Activated CD4-positive, alpha-beta memory T cell treated with anti-CD3 and anti-CD28 coated beads for 36 hours (primary cell): ENCODE measurements around the gene TSSK6. TPM values are rescaled to one million over a fixed set of nuclear protein-coding genes. Genes with fewer than 3 reads are reported as not detected.

Source experiments
- CTCF ChIA-PET: fragments of 350-600 bp; sonication (Branson Sonifier 250); formaldehyde crosslinking; loops from one replicate; lab custom pipeline; 2021; ENCODE audit warnings: antibody characterized with exemption, inconsistent platforms; lab: Charles Lee
- POLR2A ChIA-PET: fragments of 350-600 bp; sonication (Branson Sonifier 250); formaldehyde crosslinking; loops from one replicate; lab custom pipeline; 2021; ENCODE audit warnings: antibody characterized with exemption; lab: Charles Lee
- DNase-seq: peaks from one replicate; pipeline ENCODE4 v3.0.0-alpha.2; 2020
- H3K27ac Mint-ChIP-seq: one replicate; pipeline ENCODE4 v1.8.0; 2021; ENCODE audit warnings: mixed read lengths
- H3K27me3 Mint-ChIP-seq: one replicate; pipeline ENCODE4 v1.8.0; 2021; ENCODE audit warnings: mixed read lengths
- H3K36me3 Mint-ChIP-seq: one replicate; pipeline ENCODE4 v1.8.0; 2021; ENCODE audit warnings: mixed read lengths
- H3K4me1 Mint-ChIP-seq: one replicate; pipeline ENCODE4 v1.8.0; 2021; ENCODE audit warnings: low read depth, mixed read lengths
- H3K4me3 Mint-ChIP-seq: one replicate; pipeline ENCODE4 v1.8.0; 2021; ENCODE audit warnings: mild to moderate bottlenecking, mixed read lengths
- H3K9me3 Mint-ChIP-seq: one replicate; pipeline ENCODE4 v1.8.0; 2021; ENCODE audit warnings: mixed read lengths
- intact Hi-C: fragments of 100-400 bp; cut with micrococcal nuclease; formaldehyde crosslinking; loops from one replicate; pipeline ENCODE4 v1.15.1; 2023
- total RNA-seq, 2 experiments: library from RNA; stranded (reverse); gene quantifications; one replicate each; pipeline ENCODE4 v1.2.3, GENCODE V29; 2021

The TSSK6 gene
- total RNA-seq, 2 experiments from 2014 or later: 3.1 to 4.7 TPM

DNA sequence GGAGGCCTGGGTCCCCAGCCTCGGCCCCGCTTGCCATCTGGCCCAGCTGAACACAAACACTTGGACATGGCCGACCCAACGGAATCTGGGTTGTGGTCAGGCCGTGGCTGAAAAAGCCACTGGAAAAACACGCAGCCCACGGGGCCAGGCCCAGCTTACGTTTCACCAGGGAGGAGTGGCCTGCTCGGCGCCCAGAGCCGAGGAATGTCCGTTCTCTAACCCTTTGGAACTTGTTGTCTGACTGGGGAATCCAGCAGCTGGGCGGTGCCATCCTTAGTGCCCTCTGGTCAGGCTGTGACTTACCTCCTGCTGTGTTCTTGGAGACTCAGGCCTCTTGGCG, 36.5 kb upstream of the TSSK6 start:
- ChIA-PET POLR2A (interaction anchor here (0.9 to 1.0 kb wide), 2 partner anchors 39 to 102 kb away, joined by 3 read pairs; no protein-coding TSS in a partner anchor), CTCF (interaction anchor here (2.9 to 8.0 kb wide), 5 partner anchors 10 to 55 kb away, joined by 13 to 98 read pairs (median 35); no protein-coding TSS in a partner anchor)
- Mint-ChIP-seq H3K36me3 (no peaks in the 10 kb centered on the region), H3K27me3 (no peaks in the 10 kb centered on the region), H3K27ac (no peak overlapping the region), H3K9me3 (no peaks in the 10 kb centered on the region), H3K4me1 (no peaks in the 10 kb centered on the region), H3K4me3 (no peak overlapping the region)
- intact Hi-C loops: no loop called here
- no peak for DNase-seq

DNA sequence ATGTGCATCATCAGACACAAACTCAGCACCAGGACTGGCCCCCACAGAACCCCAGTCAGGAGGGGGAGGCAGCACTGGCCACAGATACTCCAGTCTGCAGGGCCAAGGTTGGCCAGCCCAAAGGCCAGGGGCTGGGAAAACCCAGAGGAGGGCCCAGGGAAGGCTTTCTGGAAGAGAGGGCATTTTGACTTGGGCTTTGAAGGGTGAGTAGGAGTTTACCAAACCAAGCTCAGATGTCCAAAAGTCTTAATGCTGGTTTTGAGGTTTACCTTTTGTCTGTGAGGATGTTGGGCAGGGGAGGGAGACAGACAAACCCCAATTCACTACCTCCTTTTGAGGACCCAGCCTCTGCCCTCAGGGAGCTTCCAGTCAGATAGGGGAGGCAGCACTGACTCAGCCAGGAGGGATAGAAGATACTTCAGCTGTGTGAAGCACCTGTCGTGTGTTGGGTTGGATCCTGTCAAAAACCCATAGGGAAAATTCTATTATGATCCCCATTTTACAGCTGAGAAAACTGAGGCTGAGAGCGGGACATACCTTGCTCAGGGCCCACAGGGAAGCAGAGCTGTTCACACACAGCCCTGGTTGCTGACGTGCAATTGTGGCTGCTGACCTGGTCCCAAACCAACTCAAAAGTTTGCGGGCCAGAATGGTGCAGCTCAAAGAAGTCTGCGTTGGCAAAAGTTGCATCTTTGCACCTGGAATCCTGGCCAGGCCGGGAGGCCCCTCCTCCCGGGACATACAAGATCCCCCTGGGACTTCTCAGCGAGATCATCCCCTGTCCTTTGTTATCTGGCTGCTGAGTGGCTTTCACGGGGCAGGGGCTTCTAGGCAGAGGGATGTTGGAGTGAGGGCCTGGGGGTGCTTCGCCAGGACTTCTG, 35.9 kb upstream of the TSSK6 start:
- intact Hi-C loops: no loop called here
- POLR2A ChIA-PET: interaction anchor here (0.9 to 1.0 kb wide), 2 partner anchors 40 to 102 kb away, joined by 3 read pairs; no protein-coding TSS in a partner anchor
- H3K9me3 Mint-ChIP-seq: no peaks in the 10 kb centered on the region

DNA sequence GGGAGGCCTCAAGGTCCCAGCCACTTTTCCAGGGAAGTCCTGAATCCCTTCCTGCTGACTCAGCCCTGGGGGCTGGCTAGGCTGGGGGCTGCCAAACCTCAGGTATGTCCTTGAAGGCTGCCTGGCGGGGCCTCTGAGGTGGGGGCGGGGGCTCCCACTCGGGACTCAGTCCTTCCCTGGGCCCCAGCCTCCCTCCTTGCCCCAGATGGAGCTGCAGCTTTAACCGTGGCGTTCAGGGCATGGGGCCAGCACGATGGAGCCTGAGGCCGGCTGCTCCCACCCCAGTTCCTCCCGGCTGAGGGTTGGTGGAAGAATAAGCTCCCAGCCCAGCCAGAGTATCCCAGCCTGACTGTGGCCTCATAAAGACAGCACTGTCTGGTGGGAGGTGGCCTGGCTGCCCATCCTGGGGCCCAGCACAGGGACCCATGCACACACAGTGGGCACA, 35.2 kb upstream of the TSSK6 start:
- Mint-ChIP-seq H3K27ac (no peak overlapping the region), H3K9me3 (no peaks in the 10 kb centered on the region), H3K27me3 (no peaks in the 10 kb centered on the region), H3K36me3 (no peaks in the 10 kb centered on the region), H3K4me3 (no peak overlapping the region), H3K4me1 (no peaks in the 10 kb centered on the region)
- DNase-seq: no peak
- ChIA-PET CTCF (interaction anchor here (1.0 to 8.0 kb wide), 4 partner anchors 10 to 39 kb away, joined by 3 to 98 read pairs (median 43); no protein-coding TSS in a partner anchor), POLR2A (interaction anchor here (1.0 kb wide), 1 partner anchor 103 kb away, joined by 3 read pairs; no protein-coding TSS in a partner anchor)
- intact Hi-C loops: no loop called here

More for the DNA sequence above, 35.9 kb upstream of the TSSK6 start:
- no peak overlapping the region for H3K4me3 Mint-ChIP-seq
- no peak for DNase-seq
- H3K27me3 Mint-ChIP-seq: no peaks in the 10 kb centered on the region
- no peaks in the 10 kb centered on the region for H3K36me3 Mint-ChIP-seq
- H3K27ac Mint-ChIP-seq: no peak overlapping the region
- CTCF ChIA-PET: interaction anchor here (1.0 to 8.0 kb wide), 5 partner anchors 10 to 38 kb away, joined by 3 to 98 read pairs (median 35); no protein-coding TSS in a partner anchor
- no peaks in the 10 kb centered on the region for H3K4me1 Mint-ChIP-seq

GRCh38 chr19:19549804-19550464, 34.6 kb upstream of the TSSK6 start:
- ChIA-PET CTCF (interaction anchor here (1.5 kb wide), 1 partner anchor 94 kb away, joined by 7 read pairs; the partner anchor contains the start of gene GMIP), POLR2A (no interaction called here)
- no peaks in the 10 kb centered on the region for H3K27me3 Mint-ChIP-seq
- no peaks in the 10 kb centered on the region for H3K9me3 Mint-ChIP-seq
- no peaks in the 10 kb centered on the region for H3K4me1 Mint-ChIP-seq
- H3K4me3 Mint-ChIP-seq: no peak overlapping the region
- intact Hi-C loops: no loop called here
- H3K27ac Mint-ChIP-seq: no peak overlapping the region
- DNase-seq: no peak
- no peaks in the 10 kb centered on the region for H3K36me3 Mint-ChIP-seq

- ChIA-PET CTCF (interaction anchor here (0.8 to 1.5 kb wide), 2 partner anchors 17 to 95 kb away, joined by 5 to 7 read pairs; partner anchors contain the start of gene GMIP), POLR2A (no interaction called here)
- H3K27ac Mint-ChIP-seq: no peak overlapping the region
- no peaks in the 10 kb centered on the region for H3K36me3 Mint-ChIP-seq
- DNase-seq: no peak
- intact Hi-C loops: no loop called here
- no peaks in the 10 kb centered on the region for H3K4me1 Mint-ChIP-seq
- H3K27me3 Mint-ChIP-seq: no peaks in the 10 kb centered on the region
- H3K9me3 Mint-ChIP-seq: no peaks in the 10 kb centered on the region
- H3K4me3 Mint-ChIP-seq: no peak overlapping the region
Observed at GRCh38 chr19:19548915-19549759, 33.8 kb upstream of the TSSK6 start.

DNA sequence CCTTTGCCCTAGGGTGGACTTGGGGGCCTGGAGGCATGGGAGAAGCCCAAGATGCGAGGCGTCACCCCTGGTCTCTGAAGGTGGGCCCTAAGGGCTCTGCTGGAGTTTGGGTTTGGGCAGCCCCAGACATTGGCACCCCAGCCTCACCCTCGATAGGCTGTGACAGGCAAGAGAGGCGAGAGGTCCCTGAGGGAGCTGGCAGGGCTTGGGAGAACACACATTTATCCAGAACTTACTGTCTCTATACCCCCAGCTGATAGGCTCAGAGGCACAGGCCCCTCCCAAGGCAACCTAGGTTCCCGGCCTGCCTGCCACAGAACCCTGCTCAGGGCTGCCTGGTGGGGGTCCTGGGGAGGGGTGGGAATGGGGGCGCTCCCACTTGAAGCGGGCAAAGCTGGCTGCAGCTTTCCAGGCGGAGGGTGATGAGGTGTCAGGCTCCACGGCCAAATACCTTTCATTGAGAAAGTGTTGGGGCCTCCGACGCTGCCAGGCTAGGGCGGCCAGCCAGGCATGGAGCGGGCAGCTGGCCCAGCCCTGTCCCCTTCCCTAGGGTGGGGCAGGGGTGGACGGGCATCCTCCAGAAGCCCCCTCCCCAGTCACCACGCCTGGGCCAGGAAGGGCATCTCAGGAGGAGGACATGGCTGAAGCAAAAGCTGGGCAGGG, 32.5 kb upstream of the TSSK6 start:
- Mint-ChIP-seq H3K4me1 (no peaks in the 10 kb centered on the region), H3K9me3 (no peaks in the 10 kb centered on the region), H3K27ac (no peak overlapping the region), H3K4me3 (no peak overlapping the region), H3K27me3 (no peaks in the 10 kb centered on the region), H3K36me3 (no peaks in the 10 kb centered on the region)
- intact Hi-C loops: no loop called here
- ChIA-PET POLR2A (no interaction called here), CTCF (interaction anchor here (1.3 to 1.4 kb wide), 2 partner anchors 16 to 413 kb away, joined by 3 to 8 read pairs; no protein-coding TSS in a partner anchor)
- DNase-seq: no peak

DNA sequence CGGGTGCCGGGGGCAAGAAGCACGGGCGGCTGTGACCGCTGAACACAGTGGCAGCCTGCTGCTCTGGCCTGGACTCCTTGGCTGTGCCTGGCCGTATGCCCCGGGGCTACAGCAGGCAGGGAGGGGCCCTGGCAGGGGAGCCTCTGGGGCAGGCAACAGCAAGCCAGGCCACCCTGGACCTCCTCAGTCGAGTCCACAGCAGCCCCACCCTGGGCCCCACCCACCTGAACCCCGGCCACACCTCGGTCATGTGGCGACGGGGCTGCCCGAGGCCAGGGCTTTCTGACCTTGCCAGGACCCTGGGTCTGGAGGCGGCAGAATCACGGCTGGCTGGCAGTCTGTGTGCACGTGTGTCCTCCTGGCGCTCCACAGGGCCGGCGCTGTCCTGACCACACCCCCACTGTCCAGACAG, 31.4 kb upstream of the TSSK6 start:
- no peak for DNase-seq
- Mint-ChIP-seq H3K4me3 (no peak overlapping the region), H3K27me3 (no peaks in the 10 kb centered on the region), H3K36me3 (no peaks in the 10 kb centered on the region), H3K4me1 (peaks cover 3% of the 10 kb centered on the region), H3K27ac (no peak overlapping the region), H3K9me3 (no peaks in the 10 kb centered on the region)
- ChIA-PET CTCF (interaction anchor here (1.3 to 1.4 kb wide), 2 partner anchors 14 to 414 kb away, joined by 3 to 8 read pairs; no protein-coding TSS in a partner anchor), POLR2A (no interaction called here)
- intact Hi-C loops: no loop called here

GRCh38 chr19:19545707-19546106, 30.4 kb upstream of the TSSK6 start:
- Mint-ChIP-seq H3K4me1 (peaks cover 10% of the 10 kb centered on the region), H3K4me3 (no peak overlapping the region), H3K36me3 (no peaks in the 10 kb centered on the region), H3K27ac (no peak overlapping the region), H3K9me3 (no peaks in the 10 kb centered on the region), H3K27me3 (no peaks in the 10 kb centered on the region)
- intact Hi-C loops: no loop called here
- ChIA-PET POLR2A (no interaction called here), CTCF (no interaction called here)
- DNase-seq: no peak

GRCh38 chr19:19544954-19545591, 29.7 kb upstream of the TSSK6 start:
- H3K4me1 Mint-ChIP-seq: peaks cover 12% of the 10 kb centered on the region
- no peaks in the 10 kb centered on the region for H3K9me3 Mint-ChIP-seq
- DNase-seq: no peak
- POLR2A ChIA-PET: no interaction called here
- H3K27me3 Mint-ChIP-seq: no peaks in the 10 kb centered on the region
- no peaks in the 10 kb centered on the region for H3K36me3 Mint-ChIP-seq
- no peak overlapping the region for H3K27ac Mint-ChIP-seq
- no peak overlapping the region for H3K4me3 Mint-ChIP-seq
- intact Hi-C loops: no loop called here
- CTCF ChIA-PET: interaction anchor here (1.2 kb wide), 1 partner anchor 13 kb away, joined by 4 read pairs; no protein-coding TSS in a partner anchor

DNA sequence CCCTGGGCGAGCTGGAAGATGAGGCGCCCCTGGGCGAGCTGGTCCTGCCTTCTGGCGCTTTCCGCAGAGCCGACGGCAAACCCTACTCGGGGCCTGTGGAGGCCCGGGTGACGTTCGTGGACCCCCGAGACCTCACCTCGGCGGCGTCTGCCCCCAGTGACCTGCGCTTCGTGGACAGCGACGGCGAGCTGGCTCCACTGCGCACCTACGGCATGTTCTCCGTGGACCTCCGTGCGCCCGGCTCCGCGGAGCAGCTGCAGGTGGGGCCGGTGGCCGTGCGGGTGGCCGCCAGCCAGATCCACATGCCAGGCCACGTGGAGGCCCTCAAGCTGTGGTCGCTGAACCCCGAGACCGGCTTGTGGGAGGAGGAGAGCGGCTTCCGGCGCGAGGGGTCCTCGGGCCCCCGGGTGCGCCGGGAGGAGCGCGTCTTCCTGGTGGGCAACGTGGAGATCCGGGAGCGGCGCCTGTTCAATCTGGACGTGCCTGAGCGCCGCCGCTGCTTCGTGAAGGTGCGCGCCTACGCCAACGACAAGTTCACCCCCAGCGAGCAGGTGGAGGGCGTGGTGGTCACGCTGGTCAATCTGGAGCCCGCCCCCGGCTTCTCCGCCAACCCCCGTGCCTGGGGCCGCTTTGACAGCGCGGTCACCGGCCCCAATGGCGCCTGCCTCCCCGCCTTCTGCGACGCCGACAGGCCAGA, 29.1 kb upstream of the TSSK6 start:
- intact Hi-C loops: no loop called here
- POLR2A ChIA-PET: no interaction called here

More for the DNA sequence above, 29.1 kb upstream of the TSSK6 start:
- H3K9me3 Mint-ChIP-seq: no peaks in the 10 kb centered on the region
- H3K27me3 Mint-ChIP-seq: no peaks in the 10 kb centered on the region
- H3K27ac Mint-ChIP-seq: no peak overlapping the region
- no peaks in the 10 kb centered on the region for H3K36me3 Mint-ChIP-seq
- no peak for DNase-seq
- CTCF ChIA-PET: interaction anchor here (1.2 to 2.0 kb wide), 2 partner anchors 10 to 12 kb away, joined by 4 to 9 read pairs; no protein-coding TSS in a partner anchor
- H3K4me1 Mint-ChIP-seq: peaks cover 14% of the 10 kb centered on the region
- no peak overlapping the region for H3K4me3 Mint-ChIP-seq
